Endothelial cell of umbilical vein (primary cell): ENCODE results near the gene HSCB.

Source experiments
- CTCF ChIP-seq, 2 donors: IDR thresholded peaks; 1 replicate in 1 of 2; 2 replicates in 1 of 2; pipeline ENCODE4 v1.5.1; 2011; ENCODE audit warnings: low read length in 2 of 2, mild to moderate bottlenecking in 2 of 2, moderate library complexity in 2 of 2, control low read depth in 1 of 2, inconsistent platforms in 1 of 2, low read depth in 1 of 2; ENCODE audit not compliant: insufficient read depth in 1 of 2; ENCODE audit errors: extremely low read depth in 1 of 2
- POLR2A ChIP-seq: IDR thresholded peaks from 2 replicates; pipeline ENCODE4 v1.6.1; 2012; ENCODE audit warnings: low read depth, mild to moderate bottlenecking, control low read depth, low read length

DNA sequence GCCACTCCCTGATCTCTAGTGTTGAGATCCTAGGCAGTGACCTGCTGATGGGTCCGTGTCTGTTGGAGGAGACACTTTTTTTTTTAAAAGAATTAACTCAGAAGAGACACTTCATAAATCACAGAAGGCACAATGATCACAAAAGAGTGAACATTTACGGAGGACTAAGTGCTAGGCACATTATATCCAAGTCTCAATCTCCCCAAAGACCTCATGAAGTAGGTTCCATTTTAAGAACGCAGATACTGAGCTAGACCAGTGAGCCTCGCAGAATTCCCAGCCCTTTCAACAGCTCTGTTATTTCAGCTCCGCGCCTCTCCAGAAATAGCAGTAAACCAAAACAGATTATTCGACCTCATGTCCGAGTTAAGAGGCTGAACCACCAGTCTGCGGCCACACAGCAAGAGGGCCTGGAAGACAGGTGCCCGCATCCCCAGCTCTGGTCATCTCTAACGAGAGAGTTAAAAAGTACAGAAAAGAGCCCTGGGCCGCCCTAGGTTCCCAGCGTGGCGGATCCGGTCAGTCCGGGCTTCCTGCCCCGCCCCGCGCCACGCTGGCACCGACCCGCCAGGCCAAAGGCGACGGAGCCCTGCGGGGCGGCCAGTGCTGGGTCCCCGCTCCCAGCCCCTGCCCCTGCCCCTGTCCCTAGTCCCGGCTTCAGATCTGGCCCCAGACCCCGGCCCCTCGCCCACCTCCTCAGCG lies 57.9 kb downstream of the HSCB start:
- TF ChIP-seq POLR2A (no peak), CTCF (IDR thresholded peaks at IDR 0.05; ENCODE audit: extremely low read depth in 1 of 2, insufficient read depth in 1 of 2, low read depth in 1 of 2, low read length in 2 of 2) (no peak)
